Endothelial cell (in vitro differentiated cells): ENCODE data around the gene EFNB1. TPM values are rescaled to one million over a fixed set of nuclear protein-coding genes. Genes with fewer than 3 reads are reported as not detected.
"Not testable (repeated sequence)": the region's sequence is repeated elsewhere in the genome, so short reads cannot be mapped to it uniquely, and the experiment has no call there.

Source experiments
- DNase-seq: peaks from one replicate; pipeline ENCODE4 v3.0.0; 2021; ENCODE audit warnings: low spot score
- H3K27ac Mint-ChIP-seq: one replicate; pipeline ENCODE4 v1.8.0; 2021; ENCODE audit warnings: mixed read lengths, inconsistent platforms; ENCODE audit not compliant: unreplicated experiment
- H3K27me3 Mint-ChIP-seq: one replicate; pipeline ENCODE4 v1.8.0; 2021; ENCODE audit warnings: mild to moderate bottlenecking, moderate library complexity, mixed read lengths, inconsistent platforms; ENCODE audit not compliant: unreplicated experiment
- H3K36me3 Mint-ChIP-seq: one replicate; pipeline ENCODE4 v1.8.0; 2021; ENCODE audit warnings: mild to moderate bottlenecking, low read depth, mixed read lengths, inconsistent platforms; ENCODE audit not compliant: unreplicated experiment
- H3K4me1 Mint-ChIP-seq: one replicate; pipeline ENCODE4 v1.8.0; 2021; ENCODE audit warnings: mild to moderate bottlenecking, mixed read lengths, inconsistent platforms; ENCODE audit not compliant: unreplicated experiment
- H3K4me3 Mint-ChIP-seq: one replicate; pipeline ENCODE4 v1.8.0; 2021; ENCODE audit warnings: mild to moderate bottlenecking, mixed read lengths, inconsistent platforms; ENCODE audit not compliant: unreplicated experiment
- H3K9me3 Mint-ChIP-seq: one replicate; pipeline ENCODE4 v1.8.0; 2021; ENCODE audit warnings: mixed read lengths, inconsistent platforms; ENCODE audit not compliant: unreplicated experiment
- CTCF ChIP-seq: fragments of 200-600 bp; sonication (generic); IDR thresholded peaks from one replicate; pipeline ENCODE4 v1.5.0; 2021; ENCODE audit warnings: antibody characterized with exemption; ENCODE audit not compliant: unreplicated experiment
- total RNA-seq: library from RNA; stranded (reverse); fragmentation: NEBNext Ultra II Directional; extraction: Animal tissue kit (Norgen Biotek cat#: 25700); gene quantifications from one replicate; pipeline ENCODE4 v1.2.1, GENCODE V29; 2021; ENCODE audit not compliant: unreplicated experiment

The EFNB1 gene
- total RNA-seq, 1 donor from 2014 or later, result 7.8 TPM

DNA sequence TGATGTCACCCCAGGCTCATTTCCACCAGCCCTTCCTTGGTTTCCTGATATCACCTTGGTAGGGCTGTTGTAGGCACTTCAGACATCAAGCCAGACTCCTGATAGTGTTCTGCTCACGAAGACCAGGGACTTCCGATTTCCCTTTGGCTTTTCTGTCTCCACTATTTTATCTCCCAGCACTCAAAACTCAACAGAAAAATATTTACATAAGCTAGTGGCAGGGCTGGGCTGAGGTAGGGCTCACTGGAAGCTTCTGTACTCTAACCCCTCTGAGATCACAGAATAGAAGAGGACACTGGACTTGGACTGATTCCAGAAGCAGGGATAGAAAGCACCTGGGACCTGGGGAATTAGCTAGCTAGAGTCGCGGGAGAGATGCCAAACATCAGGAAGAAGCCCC, 34.4 kb upstream of the EFNB1 start:
- no peak overlapping the region for H3K27ac Mint-ChIP-seq
- peaks cover 9% of the 10 kb centered on the region for H3K4me1 Mint-ChIP-seq
- no peak for DNase-seq
- no peak overlapping the region for H3K4me3 Mint-ChIP-seq
- no peaks in the 10 kb centered on the region for H3K9me3 Mint-ChIP-seq
- H3K27me3 Mint-ChIP-seq, result no peaks in the 10 kb centered on the region
- TF ChIP-seq CTCF, result no peak
- peaks cover 8% of the 10 kb centered on the region for H3K36me3 Mint-ChIP-seq

GRCh38 chrX:68795741-68796140, 33.1 kb upstream of the EFNB1 start:
- H3K9me3 Mint-ChIP-seq, result peaks cover 5% of the 10 kb centered on the region
- no peaks in the 10 kb centered on the region for H3K4me1 Mint-ChIP-seq
- peaks cover 13% of the 10 kb centered on the region for H3K36me3 Mint-ChIP-seq

GRCh38 chrX:68798400-68798799, 30.4 kb upstream of the EFNB1 start:
- not testable (repeated sequence) for H3K9me3 Mint-ChIP-seq, DNase-seq, H3K4me3 Mint-ChIP-seq, H3K4me1 Mint-ChIP-seq, H3K27me3 Mint-ChIP-seq, H3K27ac Mint-ChIP-seq
- H3K36me3 Mint-ChIP-seq, result peaks cover 13% of the 10 kb centered on the region

More at GRCh38 chrX:68795741-68796140, 33.1 kb upstream of the EFNB1 start:
- peaks cover 4% of the 10 kb centered on the region for H3K27me3 Mint-ChIP-seq
- H3K4me3 Mint-ChIP-seq, result no peak overlapping the region
- no peak for TF ChIP-seq CTCF
- no peak overlapping the region for H3K27ac Mint-ChIP-seq
- DNase-seq, result no peak

DNA sequence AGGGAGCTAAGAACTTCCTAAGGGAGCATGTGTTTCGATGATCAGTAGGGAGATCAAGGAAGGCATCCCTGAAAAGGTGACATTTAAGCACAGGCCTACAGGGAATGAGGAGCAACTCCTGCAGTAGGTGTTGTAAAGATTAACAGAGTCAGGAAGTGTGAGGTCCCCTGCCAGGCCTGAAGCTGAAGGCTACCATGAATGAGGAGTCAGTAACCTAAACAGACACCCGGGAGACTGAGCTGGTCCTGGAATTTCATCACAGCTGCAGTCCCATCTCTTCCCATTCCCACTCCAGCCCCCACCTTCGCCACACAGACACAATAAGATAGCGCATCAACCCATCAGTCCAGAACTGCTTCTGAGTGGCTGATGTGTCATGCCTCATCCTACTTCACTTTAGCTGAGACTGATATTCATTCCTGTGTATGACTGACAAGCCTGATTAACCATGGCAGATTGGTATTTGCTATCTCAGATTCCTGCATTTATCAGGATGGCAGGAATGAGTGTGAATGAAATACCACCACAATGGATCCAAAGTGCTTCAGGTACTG, 27.0 kb upstream of the EFNB1 start:
- peaks cover 5% of the 10 kb centered on the region for H3K9me3 Mint-ChIP-seq
- no peak for DNase-seq
- TF ChIP-seq CTCF, result no peak
- peak overlapping the region; percentile 42 for H3K27ac Mint-ChIP-seq
- H3K4me3 Mint-ChIP-seq, result no peak overlapping the region
- H3K36me3 Mint-ChIP-seq, result peaks cover 13% of the 10 kb centered on the region
- H3K27me3 Mint-ChIP-seq, result peaks cover 4% of the 10 kb centered on the region
- no peaks in the 10 kb centered on the region for H3K4me1 Mint-ChIP-seq

- Mint-ChIP-seq H3K4me1 (no peaks in the 10 kb centered on the region), H3K4me3 (no peak overlapping the region), H3K27ac (no peak overlapping the region), H3K36me3 (no peaks in the 10 kb centered on the region), H3K27me3 (no peaks in the 10 kb centered on the region), H3K9me3 (no peaks in the 10 kb centered on the region)
- peak; percentile 28 for TF ChIP-seq CTCF
- peak; percentile 38 for DNase-seq
Observed at GRCh38 chrX:68807818-68808217, 21.0 kb upstream of the EFNB1 start.
